HEK293 (cell line): ENCODE data around the gene ZACN.

Source experiments
- CTCF ChIA-PET: fragments of 350-600 bp; formaldehyde crosslinking; extraction: SDS; loops from one replicate; lab custom pipeline; 2021; ENCODE audit warnings: antibody characterized with exemption; lab: Yijun Ruan, JAX
- POLR2A ChIA-PET: fragments of 300-600 bp; formaldehyde crosslinking; extraction: SDS; loops from one replicate; lab custom pipeline; 2020; ENCODE audit warnings: antibody characterized with exemption, inconsistent platforms; lab: Yijun Ruan, JAX
- H3K27ac ChIP-seq: fragments of 200-500 bp; sonication (Bioruptor generic); 2 replicates; pipeline ENCODE4 v1.5.1; 2014; ENCODE audit warnings: low read depth, low read length, control low read depth, inconsistent platforms; ENCODE audit errors: extremely low read depth
- H3K36me3 ChIP-seq, 2 experiments: fragments of 200-500 bp in 1 of 2; sonication (Bioruptor generic) in 1 of 2; 1 replicate in 1 of 2; 2 replicates in 1 of 2; pipeline ENCODE4 v1.5.1; 2014 to 2017; ENCODE audit warnings: inconsistent platforms in 2 of 2, low read length in 2 of 2; ENCODE audit not compliant: control insufficient read depth in 2 of 2, insufficient read depth in 1 of 2
- H3K4me1 ChIP-seq: fragments of 200-500 bp; sonication (Bioruptor generic); 2 replicates; pipeline ENCODE4 v1.5.1; 2014; ENCODE audit warnings: mild to moderate bottlenecking, low read length, inconsistent platforms; ENCODE audit not compliant: control insufficient read depth, insufficient read depth
- H3K4me3 ChIP-seq: 2 replicates; pipeline ENCODE4 v1.5.1; 2011; ENCODE audit warnings: low read depth, mild to moderate bottlenecking, control low read depth, low read length, moderate library complexity
- H3K9me3 ChIP-seq: fragments of 200-500 bp; sonication (Bioruptor generic); 2 replicates; pipeline ENCODE4 v1.5.1; 2014; ENCODE audit warnings: low read depth, low read length, inconsistent platforms; ENCODE audit not compliant: control insufficient read depth, insufficient read depth
- GLIS2 ChIP-seq: fragments of 450-650 bp; formaldehyde crosslinking; IDR thresholded peaks from 2 replicates; pipeline ENCODE4 v1.5.1; 2016; ENCODE audit warnings: missing biosample characterization, missing genetic modification characterization
- HIC1 ChIP-seq: fragments of 450-650 bp; formaldehyde crosslinking; IDR thresholded peaks from 2 replicates; pipeline ENCODE4 v1.5.1; 2016; ENCODE audit warnings: missing biosample characterization, missing genetic modification characterization
- HOXA7 ChIP-seq: sonication (generic); formaldehyde crosslinking; IDR thresholded peaks from 2 replicates; pipeline ENCODE4 v1.8.1; 2022; ENCODE audit warnings: missing genetic modification reagents, borderline replicate concordance
- PRDM10 ChIP-seq: fragments of 450-650 bp; formaldehyde crosslinking; IDR thresholded peaks from 2 replicates; pipeline ENCODE4 v1.5.1; 2016; ENCODE audit warnings: missing biosample characterization, missing genetic modification characterization
- SALL2 ChIP-seq: fragments of 450-650 bp; formaldehyde crosslinking; IDR thresholded peaks from 2 replicates; pipeline ENCODE4 v1.5.0; 2017; ENCODE audit warnings: missing biosample characterization, mild to moderate bottlenecking, missing genetic modification characterization, borderline replicate concordance
- ZBTB11 ChIP-seq: fragments of 450-650 bp; formaldehyde crosslinking; conservative IDR thresholded peaks from 2 replicates; pipeline ENCODE4 v1.5.1; 2016; ENCODE audit warnings: low read depth, missing biosample characterization, missing genetic modification characterization
- ZFP37 ChIP-seq: fragments of 450-650 bp; formaldehyde crosslinking; IDR thresholded peaks from 2 replicates; pipeline ENCODE4 v1.5.1; 2016; ENCODE audit warnings: missing biosample characterization, missing genetic modification characterization
- ZNF391 ChIP-seq: fragments of 450-650 bp; formaldehyde crosslinking; IDR thresholded peaks from 2 replicates; pipeline ENCODE4 v1.5.1; 2016; ENCODE audit warnings: low read depth, missing biosample characterization, missing genetic modification characterization, borderline replicate concordance
- ZNF449 ChIP-seq: fragments of 450-650 bp; formaldehyde crosslinking; IDR thresholded peaks from 2 replicates; pipeline ENCODE4 v1.5.1; 2017; ENCODE audit warnings: missing biosample characterization, mild to moderate bottlenecking, missing genetic modification characterization, moderate library complexity
- ZNF580 ChIP-seq: fragments of 450-650 bp; formaldehyde crosslinking; IDR thresholded peaks from 2 replicates; pipeline ENCODE4 v1.5.1; 2016; ENCODE audit warnings: missing biosample characterization, missing genetic modification characterization
- ZNF837 ChIP-seq: fragments of 450-650 bp; formaldehyde crosslinking; IDR thresholded peaks from 2 replicates; pipeline ENCODE4 v1.5.1; 2016; ENCODE audit warnings: missing biosample characterization, missing genetic modification characterization

The ZACN gene

GRCh38 chr17:76120658-76121008 is 41.7 kb downstream of the ZACN start:
- CTCF ChIA-PET = interaction anchor here (0.5 to 11.8 kb wide), 31 partner anchors 10 to 290 kb away, joined by 3 to 191 read pairs (median 4); partner anchors contain the start of gene EXOC7
- POLR2A ChIA-PET = no interaction called here
- no peaks in the 10 kb centered on the region for H3K9me3 ChIP-seq
- no peak for TF ChIP-seq ZBTB11 (tag by site-specific recombination)
- TF ChIP-seq, all 188 proteins: peak for 0
- no peak overlapping the region for H3K27ac ChIP-seq
- H3K4me3 ChIP-seq = no peak overlapping the region
- H3K36me3 ChIP-seq = no peaks in the 10 kb centered on the region
- no peaks in the 10 kb centered on the region for H3K4me1 ChIP-seq

- no peaks in the 10 kb centered on the region for H3K4me1 ChIP-seq
- H3K4me3 ChIP-seq = no peak overlapping the region
- POLR2A ChIA-PET = interaction anchor here (0.8 to 1.0 kb wide), 3 partner anchors 11 to 158 kb away, joined by 3 to 7 read pairs (median 3); no protein-coding TSS in a partner anchor
- CTCF ChIA-PET = interaction anchor here (0.6 to 11.8 kb wide), 31 partner anchors 8 to 408 kb away, joined by 3 to 191 read pairs (median 5); partner anchors contain the start of genes EXOC7 and SRP68
- H3K9me3 ChIP-seq = no peaks in the 10 kb centered on the region
- no peaks in the 10 kb centered on the region for H3K36me3 ChIP-seq
- no peak overlapping the region for H3K27ac ChIP-seq
- no peak for TF ChIP-seq ZNF580 (tag by site-specific recombination)
- TF ChIP-seq SALL2 (tag by site-specific recombination) = no peak
- no peak for TF ChIP-seq ZNF449 (tag by site-specific recombination)
- no peak for TF ChIP-seq ZFP37
- no peak for TF ChIP-seq HIC1
- TF ChIP-seq ZNF837 = no peak
- no peak for TF ChIP-seq ZNF391 (tag by site-specific recombination)
Observed at GRCh38 chr17:76121932-76122430, 43.0 kb downstream of the ZACN start.

GRCh38 chr17:76122431-76123190 is 43.6 kb downstream of the ZACN start:
- H3K36me3 ChIP-seq = no peaks in the 10 kb centered on the region
- H3K9me3 ChIP-seq = no peaks in the 10 kb centered on the region
- ChIA-PET POLR2A (no interaction called here), CTCF (interaction anchor here (0.6 to 11.8 kb wide), 13 partner anchors 10 to 176 kb away, joined by 3 to 191 read pairs (median 9); no protein-coding TSS in a partner anchor)
- H3K4me3 ChIP-seq = no peak overlapping the region
- no peaks in the 10 kb centered on the region for H3K4me1 ChIP-seq
- TF ChIP-seq PRDM10 (tag by site-specific recombination) (no peak), HOXA7 (CRISPR knock-in tag) (no peak), GLIS2 (tag by site-specific recombination) (peak; percentile 37; the same call in 1 of the 2 replicates)
- no peak overlapping the region for H3K27ac ChIP-seq
